Measurements from ENCODE around the gene SFPQ. TPM values are rescaled to one million over a fixed set of nuclear protein-coding genes. Genes with fewer than 3 reads are reported as not detected.
"Not testable (repeated sequence)": the region's sequence is repeated elsewhere in the genome, so short reads cannot be mapped to it uniquely, and the experiment has no call there.

Gene SFPQ, protein sequence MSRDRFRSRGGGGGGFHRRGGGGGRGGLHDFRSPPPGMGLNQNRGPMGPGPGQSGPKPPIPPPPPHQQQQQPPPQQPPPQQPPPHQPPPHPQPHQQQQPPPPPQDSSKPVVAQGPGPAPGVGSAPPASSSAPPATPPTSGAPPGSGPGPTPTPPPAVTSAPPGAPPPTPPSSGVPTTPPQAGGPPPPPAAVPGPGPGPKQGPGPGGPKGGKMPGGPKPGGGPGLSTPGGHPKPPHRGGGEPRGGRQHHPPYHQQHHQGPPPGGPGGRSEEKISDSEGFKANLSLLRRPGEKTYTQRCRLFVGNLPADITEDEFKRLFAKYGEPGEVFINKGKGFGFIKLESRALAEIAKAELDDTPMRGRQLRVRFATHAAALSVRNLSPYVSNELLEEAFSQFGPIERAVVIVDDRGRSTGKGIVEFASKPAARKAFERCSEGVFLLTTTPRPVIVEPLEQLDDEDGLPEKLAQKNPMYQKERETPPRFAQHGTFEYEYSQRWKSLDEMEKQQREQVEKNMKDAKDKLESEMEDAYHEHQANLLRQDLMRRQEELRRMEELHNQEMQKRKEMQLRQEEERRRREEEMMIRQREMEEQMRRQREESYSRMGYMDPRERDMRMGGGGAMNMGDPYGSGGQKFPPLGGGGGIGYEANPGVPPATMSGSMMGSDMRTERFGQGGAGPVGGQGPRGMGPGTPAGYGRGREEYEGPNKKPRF
- 172 and 196 TPM in 2 replicates for total RNA-seq (2014; rRNA removed; shearing (Covaris generic); ENCODE audit: low replicate concordance)

DNA sequence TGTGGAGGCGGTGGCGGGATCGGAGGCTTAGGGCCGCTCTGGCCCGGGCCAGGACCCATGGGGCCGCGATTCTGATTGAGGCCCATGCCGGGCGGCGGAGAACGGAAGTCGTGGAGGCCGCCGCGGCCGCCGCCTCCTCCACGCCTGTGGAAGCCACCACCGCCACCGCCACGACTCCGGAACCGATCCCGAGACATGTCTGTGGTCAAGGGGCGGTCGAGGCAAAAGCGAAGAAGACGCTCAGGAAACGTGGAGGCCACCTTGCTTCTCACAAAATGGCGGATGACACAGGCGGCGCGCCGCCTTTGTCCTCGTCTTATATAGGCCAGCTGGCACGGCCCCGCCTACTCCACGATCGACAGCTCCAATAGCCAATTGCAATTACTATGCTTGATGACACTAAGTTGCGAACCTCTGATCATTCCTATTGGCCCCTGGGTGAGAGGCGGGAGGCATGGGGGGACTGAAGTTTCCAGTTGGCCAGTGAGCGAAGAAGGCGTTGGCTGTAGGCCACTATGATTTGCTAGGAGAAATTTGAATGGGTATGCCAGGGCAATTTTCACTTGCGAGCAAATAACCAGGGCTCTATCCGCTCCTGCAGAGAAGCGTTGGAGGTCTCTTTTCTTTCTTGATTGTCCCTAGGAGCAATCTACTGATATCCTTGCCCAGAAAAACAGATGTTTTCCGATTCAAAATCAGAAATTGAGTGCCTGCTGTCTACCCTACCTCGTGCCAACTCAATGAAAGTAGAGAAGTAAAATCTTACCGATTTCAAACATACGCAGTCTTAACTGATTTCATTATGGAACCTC, at the start of gene SFPQ:
SFPQ (minus strand) TSS at position 293 of the 812 bp plus-strand sequence; CDS start at position 197, 96 bp downstream.
- Histone ChIP-seq H3K4me1 (ENCODE audit: low read length) (peaks cover 34% of the 10 kb centered on the region), H3K79me2 (ENCODE audit: low read length) (peaks cover 48% of the 10 kb centered on the region), H3K36me3 (ENCODE audit: insufficient read depth, low read length) (peaks cover 42% of the 10 kb centered on the region), H3K4me2 (ENCODE audit: low read depth, low read length, poor library complexity, severe bottlenecking) (peak within 1 kb of the TSS; percentile 87), H3K9ac (ENCODE audit: low read length) (peak within 1 kb of the TSS; percentile 100), H3K9me2 (replicated peaks; ENCODE audit: insufficient read depth, low read length) (no peaks in the 10 kb centered on the region), H3K27ac (ENCODE audit: low read length) (peak within 1 kb of the TSS; percentile 89), H4K20me1 (ENCODE audit: insufficient read depth, low read depth, low read length) (peaks cover 44% of the 10 kb centered on the region), H2AFZ (ENCODE audit: low read length) (peak within 1 kb of the TSS; percentile 91), H3K27me3 (ENCODE audit: low read length) (no peaks in the 10 kb centered on the region), H3K4me3 (ENCODE audit: low read length) (peak within 1 kb of the TSS; percentile 82), H3K9me3 (ENCODE audit: low read length) (no peaks in the 10 kb centered on the region)
- peak; percentile 99 for DNase-seq

DNA sequence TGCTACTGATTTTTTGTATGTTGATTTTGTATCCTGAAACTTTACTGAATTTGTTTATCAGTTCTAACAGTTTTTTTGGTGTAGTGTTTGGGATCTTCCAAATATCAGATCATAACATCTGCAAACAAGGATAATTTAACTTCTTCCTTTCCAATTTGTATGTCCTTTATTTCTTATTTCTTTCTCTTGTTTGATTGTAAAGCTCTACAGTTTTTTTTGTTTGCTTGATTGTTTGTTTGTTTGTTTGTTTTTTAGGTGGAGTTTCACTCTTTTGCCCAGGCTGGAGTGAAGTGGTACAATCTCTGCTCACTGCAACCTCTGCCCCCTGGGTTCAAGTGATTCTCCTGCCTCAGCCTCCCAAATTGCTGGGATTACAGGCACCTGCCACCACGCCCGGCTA, 43.8 kb upstream of the SFPQ start:
- not testable (repeated sequence) for H3K27ac ChIP-seq (ENCODE audit: low read length); H3K9me3 ChIP-seq (ENCODE audit: low read length); H3K4me3 ChIP-seq (ENCODE audit: low read length); H3K27me3 ChIP-seq (ENCODE audit: low read length); H3K9ac ChIP-seq (ENCODE audit: low read length); H3K79me2 ChIP-seq (ENCODE audit: low read length); H3K4me2 ChIP-seq (ENCODE audit: low read depth, low read length, poor library complexity, severe bottlenecking); H4K20me1 ChIP-seq (ENCODE audit: insufficient read depth, low read depth, low read length); H3K36me3 ChIP-seq (ENCODE audit: insufficient read depth, low read length); H2AFZ ChIP-seq (ENCODE audit: low read length); DNase-seq; H3K4me1 ChIP-seq (ENCODE audit: low read length); H3K9me2 ChIP-seq (replicated peaks; ENCODE audit: insufficient read depth, low read length)

DNA sequence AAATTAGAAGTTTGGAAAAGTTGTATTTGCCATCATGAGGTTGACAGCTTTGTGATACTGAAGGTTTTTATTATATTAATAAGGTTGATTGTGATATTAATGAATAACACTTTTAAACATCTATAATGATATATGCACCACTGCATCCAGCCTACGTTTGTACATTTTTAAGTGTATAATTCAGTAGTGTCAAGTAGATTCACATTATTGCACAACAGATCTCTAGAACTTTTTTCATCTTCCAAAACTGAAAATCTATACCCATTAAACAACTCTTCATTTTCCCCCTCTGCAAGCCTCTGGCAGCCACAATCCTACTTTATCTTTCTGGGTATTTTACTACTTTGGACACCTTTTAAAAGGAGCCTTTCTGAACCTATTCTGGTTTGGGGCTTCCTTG, 38.3 kb upstream of the SFPQ start:
- no peaks in the 10 kb centered on the region for H3K79me2 ChIP-seq (ENCODE audit: low read length)
- no peak overlapping the region for H3K27ac ChIP-seq (ENCODE audit: low read length)
- no peak overlapping the region for H3K9ac ChIP-seq (ENCODE audit: low read length)
- H3K9me3 ChIP-seq (ENCODE audit: low read length) = no peaks in the 10 kb centered on the region
- H3K27me3 ChIP-seq (ENCODE audit: low read length) = no peaks in the 10 kb centered on the region
- no peaks in the 10 kb centered on the region for H3K4me1 ChIP-seq (ENCODE audit: low read length)
- H4K20me1 ChIP-seq (ENCODE audit: insufficient read depth, low read depth, low read length) = no peaks in the 10 kb centered on the region
- no peaks in the 10 kb centered on the region for H3K9me2 ChIP-seq (replicated peaks; ENCODE audit: insufficient read depth, low read length)
- H3K4me2 ChIP-seq (ENCODE audit: low read depth, low read length, poor library complexity, severe bottlenecking) = no peak overlapping the region
- no peak overlapping the region for H2AFZ ChIP-seq (ENCODE audit: low read length)
- no peak for DNase-seq
- H3K4me3 ChIP-seq (ENCODE audit: low read length) = no peak overlapping the region
- H3K36me3 ChIP-seq (ENCODE audit: insufficient read depth, low read length) = no peaks in the 10 kb centered on the region

DNA sequence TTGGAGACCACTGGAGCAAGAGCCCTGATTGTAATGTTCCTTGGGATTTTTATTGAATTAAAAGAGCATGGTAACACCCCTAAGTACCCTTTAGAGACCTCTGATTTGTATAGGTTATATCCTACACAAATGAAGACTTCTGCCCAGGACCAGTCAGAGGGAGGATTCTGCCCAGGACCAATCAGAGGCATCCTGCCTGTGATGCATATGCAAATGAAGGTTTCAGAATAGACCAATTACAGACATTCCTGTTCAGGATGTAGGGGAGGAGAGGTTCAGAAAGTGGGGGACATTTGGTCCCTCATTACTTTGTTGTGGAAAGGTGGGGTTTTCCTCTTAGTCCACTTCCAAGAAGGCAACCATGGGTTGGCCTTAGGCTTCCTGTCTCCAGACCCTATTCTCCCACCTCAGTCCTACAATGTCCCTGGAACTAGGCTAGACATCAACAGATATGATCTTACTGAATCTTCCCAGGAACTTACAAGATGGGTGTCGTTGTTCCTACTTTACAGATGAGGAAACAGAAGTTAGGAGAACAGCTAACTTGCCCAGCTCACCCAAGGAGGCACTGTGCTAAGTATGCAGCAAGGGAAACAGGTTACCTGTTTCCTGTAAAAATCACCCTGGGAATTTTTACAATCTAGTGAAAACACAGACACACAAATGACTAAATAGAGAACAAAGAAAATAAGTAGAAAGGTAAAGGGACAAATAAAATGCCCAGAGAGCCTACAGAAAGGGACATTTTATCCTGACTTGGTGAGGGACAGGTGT, 36.8 kb upstream of the SFPQ start:
- no peaks in the 10 kb centered on the region for H3K4me1 ChIP-seq (ENCODE audit: low read length)
- H4K20me1 ChIP-seq (ENCODE audit: insufficient read depth, low read depth, low read length) = no peaks in the 10 kb centered on the region
- H2AFZ ChIP-seq (ENCODE audit: low read length) = no peak overlapping the region
- H3K27ac ChIP-seq (ENCODE audit: low read length) = no peak overlapping the region
- no peaks in the 10 kb centered on the region for H3K36me3 ChIP-seq (ENCODE audit: insufficient read depth, low read length)
- H3K9ac ChIP-seq (ENCODE audit: low read length) = no peak overlapping the region
- no peaks in the 10 kb centered on the region for H3K9me3 ChIP-seq (ENCODE audit: low read length)
- H3K4me3 ChIP-seq (ENCODE audit: low read length) = no peak overlapping the region
- H3K79me2 ChIP-seq (ENCODE audit: low read length) = no peaks in the 10 kb centered on the region
- H3K4me2 ChIP-seq (ENCODE audit: low read depth, low read length, poor library complexity, severe bottlenecking) = no peak overlapping the region
- H3K27me3 ChIP-seq (ENCODE audit: low read length) = no peaks in the 10 kb centered on the region
- DNase-seq = no peak
- no peaks in the 10 kb centered on the region for H3K9me2 ChIP-seq (replicated peaks; ENCODE audit: insufficient read depth, low read length)

DNA sequence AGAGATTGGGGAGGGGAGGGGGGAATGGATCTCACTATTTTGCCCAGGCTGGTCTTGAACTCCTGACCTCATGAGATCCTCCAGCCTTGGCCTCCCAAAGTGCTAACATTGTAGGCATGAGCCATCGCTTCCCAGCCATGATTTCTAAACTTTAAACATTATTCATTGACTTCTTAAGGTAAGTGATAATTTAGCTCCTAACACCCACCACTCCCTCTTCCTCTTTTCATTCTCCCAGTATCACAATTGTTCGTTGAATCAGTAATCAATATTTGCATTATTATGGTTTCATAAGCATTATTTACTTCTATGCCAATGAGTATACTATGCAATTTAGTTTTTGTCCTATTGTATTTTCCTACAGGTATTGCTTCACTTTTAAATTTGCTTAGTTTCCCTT, 33.6 kb upstream of the SFPQ start:
- Histone ChIP-seq H3K79me2 (ENCODE audit: low read length) (no peaks in the 10 kb centered on the region), H3K9ac (ENCODE audit: low read length) (no peak overlapping the region), H4K20me1 (ENCODE audit: insufficient read depth, low read depth, low read length) (no peaks in the 10 kb centered on the region), H3K4me2 (ENCODE audit: low read depth, low read length, poor library complexity, severe bottlenecking) (no peak overlapping the region), H3K36me3 (ENCODE audit: insufficient read depth, low read length) (no peaks in the 10 kb centered on the region), H3K4me1 (ENCODE audit: low read length) (no peaks in the 10 kb centered on the region), H3K27ac (ENCODE audit: low read length) (no peak overlapping the region), H3K9me3 (ENCODE audit: low read length) (no peaks in the 10 kb centered on the region), H2AFZ (ENCODE audit: low read length) (no peak overlapping the region), H3K9me2 (replicated peaks; ENCODE audit: insufficient read depth, low read length) (no peaks in the 10 kb centered on the region), H3K4me3 (ENCODE audit: low read length) (no peak overlapping the region), H3K27me3 (ENCODE audit: low read length) (no peaks in the 10 kb centered on the region)
- no peak for DNase-seq

DNA sequence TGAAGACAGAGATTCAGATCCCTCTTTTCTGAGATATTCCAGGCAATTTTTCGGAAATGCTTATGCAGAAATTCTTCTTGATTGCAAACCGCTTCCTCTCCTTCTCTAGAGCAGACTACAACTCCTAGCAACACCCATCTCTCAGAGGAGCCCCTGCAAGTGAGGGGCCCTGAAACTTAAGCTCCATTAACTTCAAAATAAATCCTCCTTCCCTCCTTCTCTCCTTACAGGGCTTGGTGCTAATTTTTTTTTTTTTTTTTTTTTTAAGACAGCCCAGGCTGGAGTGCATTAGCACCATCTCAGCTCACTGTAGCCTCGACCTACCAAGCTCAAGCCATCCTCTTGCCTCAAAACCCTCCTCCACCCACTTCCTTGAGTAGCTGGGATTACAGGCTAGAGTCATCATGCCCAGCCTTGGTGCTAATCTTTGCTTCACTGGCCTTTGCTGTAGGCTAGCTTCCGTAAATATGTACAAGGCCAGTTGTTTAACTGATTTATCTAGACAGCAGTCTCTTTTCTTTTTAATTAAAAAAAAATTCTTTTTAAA, 30.2 kb upstream of the SFPQ start:
- no peaks in the 10 kb centered on the region for H3K4me1 ChIP-seq (ENCODE audit: low read length)
- H3K4me3 ChIP-seq (ENCODE audit: low read length) = no peak overlapping the region
- H3K36me3 ChIP-seq (ENCODE audit: insufficient read depth, low read length) = no peaks in the 10 kb centered on the region
- H2AFZ ChIP-seq (ENCODE audit: low read length) = no peak overlapping the region
- no peaks in the 10 kb centered on the region for H3K27me3 ChIP-seq (ENCODE audit: low read length)
- no peaks in the 10 kb centered on the region for H3K9me2 ChIP-seq (replicated peaks; ENCODE audit: insufficient read depth, low read length)
- no peak overlapping the region for H3K27ac ChIP-seq (ENCODE audit: low read length)
- no peak overlapping the region for H3K4me2 ChIP-seq (ENCODE audit: low read depth, low read length, poor library complexity, severe bottlenecking)
- H3K79me2 ChIP-seq (ENCODE audit: low read length) = no peaks in the 10 kb centered on the region
- no peaks in the 10 kb centered on the region for H4K20me1 ChIP-seq (ENCODE audit: insufficient read depth, low read depth, low read length)
- no peaks in the 10 kb centered on the region for H3K9me3 ChIP-seq (ENCODE audit: low read length)
- H3K9ac ChIP-seq (ENCODE audit: low read length) = no peak overlapping the region
- no peak for DNase-seq

DNA sequence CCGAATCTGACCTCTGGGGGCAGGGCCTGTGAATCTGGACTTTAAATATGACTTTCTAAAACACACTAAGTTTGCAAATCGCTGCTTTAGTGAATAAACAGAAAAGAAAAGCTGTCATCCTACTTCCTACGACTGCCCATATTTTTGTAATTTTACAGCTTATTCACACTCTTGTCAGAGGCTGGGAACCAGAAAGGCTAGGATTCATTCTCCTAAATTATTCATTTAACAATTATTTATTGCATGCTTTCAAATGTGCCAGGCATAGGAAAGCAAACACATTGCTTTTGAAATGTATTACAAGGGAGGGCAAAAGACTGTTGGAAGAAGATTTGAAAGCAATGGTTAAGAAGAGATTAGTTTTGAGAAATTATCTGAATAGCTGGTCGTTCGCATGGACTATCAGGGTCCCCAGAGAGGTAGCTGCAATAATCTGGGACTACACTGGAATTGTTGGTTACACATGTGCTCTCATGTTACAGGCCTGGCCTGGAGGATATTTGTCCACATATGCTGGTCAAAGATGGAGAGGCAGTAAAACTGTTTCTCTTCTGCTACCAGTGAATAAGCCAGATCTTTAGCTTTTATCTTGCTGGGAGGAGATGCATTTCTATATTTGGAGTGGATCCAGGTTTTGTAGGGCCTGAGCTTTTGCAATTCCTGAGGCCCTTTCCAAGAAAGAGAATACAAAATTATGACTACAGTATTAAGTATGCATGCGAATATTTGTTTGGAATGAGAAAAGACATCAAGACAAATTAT, 29.6 kb upstream of the SFPQ start:
- Histone ChIP-seq H3K4me1 (ENCODE audit: low read length) (no peaks in the 10 kb centered on the region), H3K27me3 (ENCODE audit: low read length) (no peaks in the 10 kb centered on the region), H3K27ac (ENCODE audit: low read length) (no peak overlapping the region), H3K9ac (ENCODE audit: low read length) (no peak overlapping the region), H3K4me3 (ENCODE audit: low read length) (no peak overlapping the region), H3K36me3 (ENCODE audit: insufficient read depth, low read length) (no peaks in the 10 kb centered on the region), H3K9me2 (replicated peaks; ENCODE audit: insufficient read depth, low read length) (no peaks in the 10 kb centered on the region), H2AFZ (ENCODE audit: low read length) (peak overlapping the region; percentile 6; the same call in 1 of the 2 replicates), H3K79me2 (ENCODE audit: low read length) (no peaks in the 10 kb centered on the region), H3K4me2 (ENCODE audit: low read depth, low read length, poor library complexity, severe bottlenecking) (no peak overlapping the region), H4K20me1 (ENCODE audit: insufficient read depth, low read depth, low read length) (no peaks in the 10 kb centered on the region), H3K9me3 (ENCODE audit: low read length) (no peaks in the 10 kb centered on the region)
- no peak for DNase-seq

Measured in Karpas-422 (cell line).